Measurements from ENCODE around the gene TMEM245. TPM values are rescaled to one million over a fixed set of nuclear protein-coding genes. Genes with fewer than 3 reads are reported as not detected.

Gene TMEM245
- polyA plus RNA-seq, 1 experiment: 30.4 TPM

DNA sequence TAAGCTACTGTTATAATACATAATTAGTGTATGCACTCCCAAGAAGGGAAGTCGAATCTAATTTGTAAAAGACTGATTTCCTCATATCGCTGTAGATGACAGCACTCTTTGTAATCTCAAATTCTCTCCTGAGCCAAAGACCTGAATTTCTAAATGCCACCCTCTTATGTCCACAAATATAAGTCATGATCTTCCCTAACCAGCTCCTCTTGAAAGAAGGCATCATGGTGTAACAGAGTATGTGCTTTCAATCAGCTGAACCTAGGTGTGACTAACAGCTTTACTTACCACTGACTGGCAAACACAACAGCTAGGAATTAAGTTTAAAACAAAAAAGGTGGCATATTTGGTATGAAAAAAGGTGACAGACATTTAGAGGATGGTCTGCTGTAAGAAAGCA, 72.5 kb downstream of the TMEM245 start:
- no peaks in the 10 kb centered on the region for H3K27me3 ChIP-seq (ENCODE audit: control insufficient read depth, insufficient read depth, low read length)
- no peak for DNase-seq (ENCODE audit: low read depth)
- H3K36me3 ChIP-seq (ENCODE audit: control insufficient read depth, insufficient read depth, low read length): peaks cover 8% of the 10 kb centered on the region
- TF ChIP-seq, protein P1, sequence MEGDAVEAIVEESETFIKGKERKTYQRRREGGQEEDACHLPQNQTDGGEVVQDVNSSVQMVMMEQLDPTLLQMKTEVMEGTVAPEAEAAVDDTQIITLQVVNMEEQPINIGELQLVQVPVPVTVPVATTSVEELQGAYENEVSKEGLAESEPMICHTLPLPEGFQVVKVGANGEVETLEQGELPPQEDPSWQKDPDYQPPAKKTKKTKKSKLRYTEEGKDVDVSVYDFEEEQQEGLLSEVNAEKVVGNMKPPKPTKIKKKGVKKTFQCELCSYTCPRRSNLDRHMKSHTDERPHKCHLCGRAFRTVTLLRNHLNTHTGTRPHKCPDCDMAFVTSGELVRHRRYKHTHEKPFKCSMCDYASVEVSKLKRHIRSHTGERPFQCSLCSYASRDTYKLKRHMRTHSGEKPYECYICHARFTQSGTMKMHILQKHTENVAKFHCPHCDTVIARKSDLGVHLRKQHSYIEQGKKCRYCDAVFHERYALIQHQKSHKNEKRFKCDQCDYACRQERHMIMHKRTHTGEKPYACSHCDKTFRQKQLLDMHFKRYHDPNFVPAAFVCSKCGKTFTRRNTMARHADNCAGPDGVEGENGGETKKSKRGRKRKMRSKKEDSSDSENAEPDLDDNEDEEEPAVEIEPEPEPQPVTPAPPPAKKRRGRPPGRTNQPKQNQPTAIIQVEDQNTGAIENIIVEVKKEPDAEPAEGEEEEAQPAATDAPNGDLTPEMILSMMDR (IDR thresholded peaks at IDR 0.05; ENCODE audit: insufficient read depth, low read depth, low read length): no peak
- H3K4me3 ChIP-seq (ENCODE audit: low read depth, low read length): no peak overlapping the region
- ChIA-PET CTCF (no interaction called here), POLR2A (no interaction called here)

DNA sequence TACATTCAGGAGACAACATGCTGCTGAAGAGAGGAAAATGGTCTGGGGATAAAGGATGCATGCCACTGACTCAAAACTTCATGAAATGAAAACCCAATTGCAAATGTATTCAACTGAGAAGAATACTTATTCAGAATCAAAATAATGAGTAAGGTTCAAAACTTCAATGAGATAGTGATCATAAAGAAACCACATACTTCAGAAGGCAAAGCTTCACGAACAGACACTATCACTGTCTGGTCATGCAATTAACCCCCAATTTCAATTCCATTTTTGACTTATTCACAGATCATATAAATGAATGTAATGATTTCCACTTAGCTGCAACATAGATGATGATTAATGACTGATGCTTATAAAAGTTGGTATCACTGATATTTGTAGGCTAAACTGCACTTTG, 73.4 kb downstream of the TMEM245 start:
- POLR2A ChIA-PET: no interaction called here
- DNase-seq (ENCODE audit: low read depth): no peak
- TF ChIP-seq, protein P1 (IDR thresholded peaks at IDR 0.05; ENCODE audit: insufficient read depth, low read depth, low read length): no peak
- Histone ChIP-seq H3K4me3 (ENCODE audit: low read depth, low read length) (no peak overlapping the region), H3K27me3 (ENCODE audit: control insufficient read depth, insufficient read depth, low read length) (no peaks in the 10 kb centered on the region), H3K36me3 (ENCODE audit: control insufficient read depth, insufficient read depth, low read length) (peaks cover 8% of the 10 kb centered on the region)
- CTCF ChIA-PET: no interaction called here

DNA sequence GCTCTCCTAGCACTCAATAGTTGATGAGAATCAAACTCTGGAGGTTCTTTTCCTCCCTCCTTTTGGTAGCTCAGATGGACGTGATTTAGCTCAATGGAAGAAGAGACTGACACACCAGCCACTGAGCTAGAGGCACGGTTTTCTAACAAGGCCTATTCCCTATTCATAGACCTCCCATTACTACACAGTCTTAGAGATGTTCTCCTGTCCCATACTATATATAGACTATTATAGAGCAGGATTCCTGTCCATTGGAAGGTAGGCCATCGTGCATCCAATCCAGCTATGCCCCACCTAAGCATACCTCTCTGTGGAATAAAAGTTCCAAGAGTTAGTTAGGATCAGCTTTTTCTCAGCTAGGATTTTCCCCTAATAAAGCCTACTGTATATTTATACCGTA, 76.2 kb downstream of the TMEM245 start:
- H3K4me3 ChIP-seq (ENCODE audit: low read depth, low read length): no peak overlapping the region
- CTCF ChIA-PET: interaction anchor here (1.4 kb wide), 1 partner anchor 39 kb away, joined by 5 read pairs; no protein-coding TSS in a partner anchor
- POLR2A ChIA-PET: no interaction called here

DNA sequence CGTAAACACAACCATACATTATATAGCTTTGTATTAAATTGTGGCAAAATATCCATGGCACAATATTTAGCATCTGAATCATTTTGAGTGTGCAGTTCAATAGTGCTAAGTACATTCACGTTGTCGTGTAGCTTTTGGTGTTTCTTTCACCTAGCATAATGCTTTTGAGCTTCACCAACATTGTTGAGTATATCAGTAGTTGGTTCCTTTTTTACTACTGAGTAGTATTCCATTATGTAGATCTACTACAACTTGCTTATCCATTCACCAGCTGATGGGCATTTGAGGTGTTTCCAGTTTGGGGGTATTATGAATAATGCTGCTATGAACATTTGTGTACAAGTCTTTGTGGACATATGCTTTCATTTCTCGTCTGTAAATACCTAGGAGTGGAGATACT, 79.2 kb downstream of the TMEM245 start:
- H3K27me3 ChIP-seq (ENCODE audit: control insufficient read depth, insufficient read depth, low read length): no peaks in the 10 kb centered on the region
- ChIA-PET CTCF (interaction anchor here (0.8 kb wide), 1 partner anchor 11 kb away, joined by 3 read pairs; no protein-coding TSS in a partner anchor), POLR2A (no interaction called here)
- peaks cover 2% of the 10 kb centered on the region for H3K36me3 ChIP-seq (ENCODE audit: control insufficient read depth, insufficient read depth, low read length)
- no peak for DNase-seq (ENCODE audit: low read depth)
- TF ChIP-seq, protein P1 (IDR thresholded peaks at IDR 0.05; ENCODE audit: insufficient read depth, low read depth, low read length): no peak
- H3K4me3 ChIP-seq (ENCODE audit: low read depth, low read length): no peak overlapping the region

More for the DNA sequence above, 76.2 kb downstream of the TMEM245 start:
- no peak for DNase-seq (ENCODE audit: low read depth)
- TF ChIP-seq, protein P1 (IDR thresholded peaks at IDR 0.05; ENCODE audit: insufficient read depth, low read depth, low read length): no peak
- Histone ChIP-seq H3K27me3 (ENCODE audit: control insufficient read depth, insufficient read depth, low read length) (no peaks in the 10 kb centered on the region), H3K36me3 (ENCODE audit: control insufficient read depth, insufficient read depth, low read length) (peaks cover 2% of the 10 kb centered on the region)

DNA sequence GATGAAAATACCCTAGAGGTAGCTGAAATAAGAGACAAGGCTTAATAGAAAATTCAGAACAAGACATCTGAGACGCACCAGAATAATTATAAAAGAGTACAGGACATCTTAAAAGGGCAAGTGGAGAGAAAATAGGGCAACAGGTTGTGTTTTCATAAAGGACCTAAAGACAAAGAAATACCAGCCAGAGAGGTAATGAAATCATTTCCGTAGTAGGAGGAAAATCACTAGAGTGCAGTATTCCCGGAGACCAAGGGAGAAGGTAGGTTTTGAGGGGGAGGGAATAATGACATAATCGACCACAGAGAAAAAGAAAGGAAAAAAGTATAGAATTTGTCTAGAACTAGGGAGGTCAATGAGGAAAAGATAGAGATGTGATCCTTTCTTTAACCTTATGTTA, 80.2 kb downstream of the TMEM245 start:
- CTCF ChIA-PET: no interaction called here
- no peaks in the 10 kb centered on the region; the same call in 1 of the 2 replicates for H3K36me3 ChIP-seq (ENCODE audit: control insufficient read depth, insufficient read depth, low read length)

More for the DNA sequence above, 80.2 kb downstream of the TMEM245 start:
- POLR2A ChIA-PET: no interaction called here
- Histone ChIP-seq H3K4me3 (ENCODE audit: low read depth, low read length) (no peak overlapping the region), H3K27me3 (ENCODE audit: control insufficient read depth, insufficient read depth, low read length) (no peaks in the 10 kb centered on the region)
- TF ChIP-seq, protein P1 (IDR thresholded peaks at IDR 0.05; ENCODE audit: insufficient read depth, low read depth, low read length): no peak
- no peak for DNase-seq (ENCODE audit: low read depth)
